Activated T-cell treated with anti-CD3 and anti-CD28 coated beads, Interleukin-2, amount 50 U/mL, for 24 hours (primary cell): ENCODE measurements around the gene PRLR.

Experiments
- DNase-seq: peaks from one replicate; pipeline ENCODE4 v3.0.0-alpha.2; 2020
- H3K27ac Mint-ChIP-seq: 2 replicates; pipeline ENCODE4 v1.8.0; 2020; ENCODE audit warnings: mild to moderate bottlenecking, mixed read lengths
- H3K27me3 Mint-ChIP-seq: 2 replicates; pipeline ENCODE4 v1.8.0; 2020; ENCODE audit warnings: mixed read lengths
- H3K36me3 Mint-ChIP-seq: 2 replicates; pipeline ENCODE4 v1.8.0; 2020; ENCODE audit warnings: low read depth, mixed read lengths
- H3K4me1 Mint-ChIP-seq: 2 replicates; pipeline ENCODE4 v1.8.0; 2020; ENCODE audit warnings: low read depth, mixed read lengths
- H3K4me3 Mint-ChIP-seq: 2 replicates; pipeline ENCODE4 v1.8.0; 2020; ENCODE audit warnings: mild to moderate bottlenecking, moderate library complexity, mixed read lengths
- H3K9me3 Mint-ChIP-seq: 2 replicates; pipeline ENCODE4 v1.8.0; 2020; ENCODE audit warnings: mixed read lengths

The PRLR gene

GRCh38 chr5:35092703-35093102 lies 137.6 kb downstream of the PRLR start:
- peaks cover 8% of the 10 kb centered on the region for H3K27me3 Mint-ChIP-seq
- H3K36me3 Mint-ChIP-seq = no peaks in the 10 kb centered on the region
- no peak for DNase-seq
- no peak overlapping the region for H3K27ac Mint-ChIP-seq
- no peaks in the 10 kb centered on the region for H3K9me3 Mint-ChIP-seq
- H3K4me3 Mint-ChIP-seq = no peak overlapping the region
- H3K4me1 Mint-ChIP-seq = no peaks in the 10 kb centered on the region

DNA sequence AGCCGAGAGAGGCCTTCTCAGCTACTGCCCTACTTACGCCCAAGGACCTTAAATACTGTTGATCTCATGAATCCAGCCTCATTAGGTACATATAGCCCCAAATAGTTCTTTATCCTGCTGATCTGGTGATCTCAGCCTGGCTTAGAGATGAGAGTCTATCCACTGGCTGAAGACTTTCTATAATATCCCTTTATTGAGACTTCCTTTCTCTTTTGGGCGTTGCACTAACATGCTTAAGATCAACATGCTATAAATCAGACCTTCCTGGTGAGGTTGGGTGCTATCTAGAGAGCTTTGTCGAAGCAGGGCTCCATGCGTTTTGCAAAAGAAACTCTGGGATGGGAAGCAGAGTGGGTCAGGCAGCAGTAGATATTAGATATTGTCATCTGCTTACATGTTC lies 138.6 kb downstream of the PRLR start:
- Mint-ChIP-seq H3K27ac (no peak overlapping the region), H3K4me3 (no peak overlapping the region), H3K27me3 (peaks cover 3% of the 10 kb centered on the region), H3K4me1 (no peaks in the 10 kb centered on the region), H3K36me3 (no peaks in the 10 kb centered on the region), H3K9me3 (no peaks in the 10 kb centered on the region)
- no peak for DNase-seq

DNA sequence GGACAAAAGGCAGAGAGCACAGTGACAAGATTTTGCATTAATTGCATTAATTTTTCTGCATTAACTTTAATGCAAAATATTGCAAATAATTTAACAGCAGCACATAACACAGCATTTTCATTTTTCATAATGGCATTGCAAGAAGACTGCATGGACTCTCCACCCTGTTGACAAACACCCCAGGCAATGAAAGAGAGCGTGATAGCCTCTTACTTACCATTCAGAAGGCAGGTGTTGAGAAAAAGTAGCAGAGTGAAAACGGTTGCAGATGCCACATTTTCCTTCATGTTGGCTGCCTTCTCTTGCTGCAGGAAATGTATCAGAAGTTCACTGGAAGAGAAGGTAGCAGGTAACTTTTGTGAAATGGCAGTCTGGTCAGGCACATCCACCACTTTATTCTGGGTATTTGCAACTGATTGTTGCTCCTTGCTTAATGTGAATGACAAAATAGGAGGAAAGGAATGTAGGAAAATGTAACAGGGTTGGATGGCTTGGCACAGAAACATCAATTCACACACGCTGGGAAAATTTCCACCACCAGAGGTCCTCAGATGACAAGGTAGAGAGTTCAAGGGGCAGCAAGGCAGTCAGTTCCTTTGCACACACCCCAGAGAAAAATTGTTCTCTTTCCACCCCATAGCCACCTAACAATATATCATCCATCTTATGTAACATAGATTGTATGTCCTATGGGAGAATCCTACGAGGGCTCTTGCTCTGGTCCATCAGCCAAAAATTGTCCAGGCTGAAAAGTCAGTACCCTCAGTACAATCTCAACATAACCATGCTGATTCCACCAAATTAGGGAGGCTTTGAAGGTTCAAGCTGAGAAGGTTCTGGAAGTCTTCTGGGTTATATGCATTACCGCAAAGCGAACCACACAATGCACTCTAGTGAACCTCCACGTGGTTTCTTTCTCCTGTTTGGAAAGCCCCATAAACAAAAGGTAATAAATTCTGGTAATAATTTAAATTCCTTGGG lies 140.7 kb downstream of the PRLR start:
- H3K4me3 Mint-ChIP-seq = no peak overlapping the region
- H3K36me3 Mint-ChIP-seq = no peaks in the 10 kb centered on the region
- peaks cover 14% of the 10 kb centered on the region for H3K27me3 Mint-ChIP-seq
- no peak overlapping the region for H3K27ac Mint-ChIP-seq
- no peaks in the 10 kb centered on the region for H3K4me1 Mint-ChIP-seq
- H3K9me3 Mint-ChIP-seq = no peaks in the 10 kb centered on the region
- peak; percentile 51 for DNase-seq

- Mint-ChIP-seq H3K36me3 (no peaks in the 10 kb centered on the region), H3K4me3 (no peak overlapping the region), H3K4me1 (no peaks in the 10 kb centered on the region), H3K27me3 (peaks cover 14% of the 10 kb centered on the region), H3K27ac (no peak overlapping the region), H3K9me3 (no peaks in the 10 kb centered on the region)
- DNase-seq = no peak
These were observed 142.3 kb downstream of the PRLR start for GRCh38 chr5:35087991-35088390.

DNA sequence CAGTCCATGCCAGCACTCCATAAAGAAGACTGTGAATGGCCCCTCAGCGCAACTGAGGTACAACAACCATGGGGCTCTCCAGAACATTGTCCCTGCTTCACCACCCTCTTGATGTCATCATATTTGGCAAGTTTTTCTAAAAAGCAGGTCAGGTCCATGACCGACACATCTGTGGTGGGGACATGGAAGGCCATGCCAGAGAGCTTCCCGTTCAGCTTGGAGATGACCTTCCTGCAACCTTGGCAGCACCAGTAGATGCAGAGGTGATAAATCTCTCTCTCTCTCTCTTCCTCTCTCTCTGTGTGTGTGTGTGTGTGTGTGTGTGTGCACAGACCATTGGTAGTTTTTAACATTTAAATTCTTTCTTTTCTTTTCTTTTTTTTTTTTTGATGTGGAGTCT lies 147.1 kb downstream of the PRLR start:
- H3K27me3 Mint-ChIP-seq = peaks cover 19% of the 10 kb centered on the region
- H3K36me3 Mint-ChIP-seq = no peaks in the 10 kb centered on the region
- H3K27ac Mint-ChIP-seq = no peak overlapping the region

GRCh38 chr5:35082530-35082929 lies 147.8 kb downstream of the PRLR start:
- Mint-ChIP-seq H3K4me1 (no peaks in the 10 kb centered on the region), H3K9me3 (no peaks in the 10 kb centered on the region), H3K27ac (no peak overlapping the region)

More for the DNA sequence above, 147.1 kb downstream of the PRLR start:
- no peak overlapping the region for H3K4me3 Mint-ChIP-seq
- no peak for DNase-seq
- H3K4me1 Mint-ChIP-seq = no peaks in the 10 kb centered on the region
- H3K9me3 Mint-ChIP-seq = no peaks in the 10 kb centered on the region

GRCh38 chr5:35081134-35081533 lies 149.2 kb downstream of the PRLR start:
- DNase-seq = no peak
- Mint-ChIP-seq H3K36me3 (no peaks in the 10 kb centered on the region), H3K4me1 (no peaks in the 10 kb centered on the region), H3K27ac (no peak overlapping the region), H3K27me3 (peaks cover 25% of the 10 kb centered on the region), H3K4me3 (no peak overlapping the region), H3K9me3 (no peaks in the 10 kb centered on the region)

More at GRCh38 chr5:35082530-35082929, 147.8 kb downstream of the PRLR start:
- peaks cover 20% of the 10 kb centered on the region for H3K27me3 Mint-ChIP-seq
- DNase-seq = no peak
- no peaks in the 10 kb centered on the region for H3K36me3 Mint-ChIP-seq
- no peak overlapping the region for H3K4me3 Mint-ChIP-seq

DNA sequence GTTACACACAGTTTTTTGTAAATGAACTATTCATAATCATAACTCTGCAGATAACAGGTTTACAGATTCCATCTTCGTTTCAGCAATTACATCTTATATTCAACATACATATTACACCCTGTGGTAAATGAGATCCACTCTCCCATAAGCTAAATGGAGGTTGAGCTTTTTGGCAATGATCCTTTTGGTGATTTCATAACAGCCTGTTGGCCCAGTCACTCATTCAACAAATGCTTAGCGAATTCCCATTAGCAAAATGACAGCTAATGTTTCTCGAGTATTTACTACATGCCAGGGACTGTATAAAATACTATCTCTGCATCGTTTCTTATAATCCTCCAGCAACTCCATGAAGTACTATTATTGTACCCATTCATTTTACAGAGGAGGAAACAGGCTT lies 157.1 kb downstream of the PRLR start:
- DNase-seq = no peak
- Mint-ChIP-seq H3K27me3 (peaks cover 37% of the 10 kb centered on the region), H3K4me1 (no peaks in the 10 kb centered on the region), H3K9me3 (peaks cover 4% of the 10 kb centered on the region), H3K4me3 (no peak overlapping the region), H3K27ac (no peak overlapping the region), H3K36me3 (no peaks in the 10 kb centered on the region)

GRCh38 chr5:35069188-35069587 lies 161.1 kb downstream of the PRLR start:
- H3K4me3 Mint-ChIP-seq = no peak overlapping the region
- no peak for DNase-seq
- no peak overlapping the region for H3K27ac Mint-ChIP-seq
- peaks cover 34% of the 10 kb centered on the region for H3K27me3 Mint-ChIP-seq
- H3K9me3 Mint-ChIP-seq = peaks cover 4% of the 10 kb centered on the region
- H3K4me1 Mint-ChIP-seq = no peaks in the 10 kb centered on the region
- no peaks in the 10 kb centered on the region for H3K36me3 Mint-ChIP-seq

DNA sequence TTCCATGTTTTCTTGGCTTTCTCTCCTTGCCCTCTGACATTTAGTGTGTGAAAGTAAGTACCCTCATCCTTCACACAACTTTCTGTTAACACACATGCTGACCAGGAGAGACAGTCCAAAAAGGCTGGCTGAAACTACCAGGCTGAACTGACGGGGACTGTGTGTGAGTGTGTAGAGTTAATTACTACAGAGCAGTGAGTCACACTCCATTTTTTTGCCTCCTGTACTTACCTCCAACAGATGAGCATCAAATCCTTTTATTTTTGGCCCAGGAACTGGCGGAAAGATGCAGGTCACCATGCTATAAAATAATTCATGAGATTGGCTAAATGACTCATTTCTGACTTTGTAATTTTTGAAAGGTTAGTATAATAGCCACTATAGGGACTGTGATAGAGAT lies 162.3 kb downstream of the PRLR start:
- Mint-ChIP-seq H3K27ac (no peak overlapping the region), H3K9me3 (no peaks in the 10 kb centered on the region), H3K36me3 (no peaks in the 10 kb centered on the region), H3K4me1 (no peaks in the 10 kb centered on the region), H3K4me3 (no peak overlapping the region), H3K27me3 (peaks cover 35% of the 10 kb centered on the region)
- no peak for DNase-seq

DNA sequence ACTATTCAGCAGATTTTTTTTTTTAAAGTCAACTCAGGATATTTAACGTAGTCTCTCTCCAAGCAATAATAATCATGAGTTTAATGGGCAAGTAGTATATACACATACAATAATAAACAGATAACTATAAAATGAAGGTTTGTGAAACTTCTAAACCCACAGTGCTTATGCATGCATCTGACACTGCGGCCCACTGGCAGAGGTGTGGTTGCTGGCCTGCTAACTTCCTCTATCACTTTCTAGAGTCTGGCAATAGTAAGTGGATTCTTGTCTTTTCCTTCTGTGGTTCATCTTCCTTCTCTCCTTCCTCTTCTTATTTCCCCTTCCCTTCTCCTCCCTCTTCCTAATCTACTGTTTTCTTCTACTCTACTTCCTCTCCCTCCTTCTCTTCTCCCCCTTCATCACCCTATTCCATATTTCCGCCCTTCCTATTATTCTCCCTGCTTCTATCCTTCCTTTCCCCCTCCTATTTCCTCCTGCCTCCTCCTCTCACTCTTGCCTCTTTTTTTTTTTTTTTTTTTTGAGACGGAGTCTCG lies 164.0 kb downstream of the PRLR start:
- Mint-ChIP-seq H3K9me3 (no peaks in the 10 kb centered on the region), H3K36me3 (no peaks in the 10 kb centered on the region), H3K27ac (no peak overlapping the region), H3K27me3 (peaks cover 45% of the 10 kb centered on the region), H3K4me3 (no peak overlapping the region), H3K4me1 (no peaks in the 10 kb centered on the region)
- no peak for DNase-seq

GRCh38 chr5:35063414-35063813 lies 166.9 kb downstream of the PRLR start:
- peaks cover 54% of the 10 kb centered on the region for H3K27me3 Mint-ChIP-seq

GRCh38 chr5:35061211-35061770 lies 169.0 kb downstream of the PRLR start:
- no peak overlapping the region for H3K4me3 Mint-ChIP-seq

More at GRCh38 chr5:35063414-35063813, 166.9 kb downstream of the PRLR start:
- H3K4me1 Mint-ChIP-seq = peaks cover 3% of the 10 kb centered on the region
- H3K36me3 Mint-ChIP-seq = no peaks in the 10 kb centered on the region
- H3K9me3 Mint-ChIP-seq = no peaks in the 10 kb centered on the region
- DNase-seq = no peak
- no peak overlapping the region for H3K27ac Mint-ChIP-seq
- H3K4me3 Mint-ChIP-seq = no peak overlapping the region

GRCh38 chr5:35060236-35060635 lies 170.1 kb downstream of the PRLR start:
- Mint-ChIP-seq H3K27me3 (peaks cover 56% of the 10 kb centered on the region), H3K4me1 (peaks cover 13% of the 10 kb centered on the region), H3K4me3 (no peak overlapping the region), H3K9me3 (no peaks in the 10 kb centered on the region), H3K27ac (no peak overlapping the region), H3K36me3 (no peaks in the 10 kb centered on the region)
- no peak for DNase-seq

More at GRCh38 chr5:35061211-35061770, 169.0 kb downstream of the PRLR start:
- H3K36me3 Mint-ChIP-seq = no peaks in the 10 kb centered on the region
- H3K9me3 Mint-ChIP-seq = no peaks in the 10 kb centered on the region
- H3K4me1 Mint-ChIP-seq = peaks cover 13% of the 10 kb centered on the region
- peaks cover 55% of the 10 kb centered on the region for H3K27me3 Mint-ChIP-seq
- no peak overlapping the region for H3K27ac Mint-ChIP-seq
- no peak for DNase-seq

- Mint-ChIP-seq H3K9me3 (no peaks in the 10 kb centered on the region), H3K27ac (no peak overlapping the region), H3K36me3 (no peaks in the 10 kb centered on the region), H3K4me1 (peaks cover 13% of the 10 kb centered on the region), H3K4me3 (no peak overlapping the region), H3K27me3 (peaks cover 64% of the 10 kb centered on the region)
- no peak for DNase-seq
These were observed 171.0 kb downstream of the PRLR start for GRCh38 chr5:35059251-35059650.
